ENCODE data around the gene FBXO10.
"Not testable (repeated sequence)": the region's sequence is repeated elsewhere in the genome, so short reads cannot be mapped to it uniquely, and the experiment has no call there.

FBXO10 gene

DNA sequence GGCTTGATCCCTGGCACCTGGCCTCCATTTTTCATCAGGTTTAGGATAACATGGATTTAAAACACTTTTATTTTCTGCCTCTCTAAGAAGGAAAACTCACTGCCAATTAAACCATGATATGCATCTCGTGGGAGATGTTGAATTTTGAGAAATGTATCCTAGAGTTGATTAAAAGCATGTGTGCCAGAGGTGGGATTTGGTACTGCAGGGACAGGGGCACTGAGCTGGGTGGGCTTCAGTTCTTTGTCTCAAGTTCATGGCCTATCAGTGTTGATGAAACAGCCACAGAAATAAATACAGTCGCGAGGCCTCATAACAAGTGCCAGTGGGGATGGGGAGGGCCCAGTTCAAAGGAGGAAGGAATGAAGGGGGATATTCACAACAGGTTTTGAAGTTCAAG lies 55.5 kb downstream of the FBXO10 start:
- TF ChIP-seq POLR2A (IDR thresholded peaks at IDR 0.05; ENCODE audit: extremely low read depth, insufficient read length) (no peak), MYC (IDR thresholded peaks at IDR 0.05; ENCODE audit: low read depth, low read length) (no peak)
- TF ChIP-seq, protein P1, sequence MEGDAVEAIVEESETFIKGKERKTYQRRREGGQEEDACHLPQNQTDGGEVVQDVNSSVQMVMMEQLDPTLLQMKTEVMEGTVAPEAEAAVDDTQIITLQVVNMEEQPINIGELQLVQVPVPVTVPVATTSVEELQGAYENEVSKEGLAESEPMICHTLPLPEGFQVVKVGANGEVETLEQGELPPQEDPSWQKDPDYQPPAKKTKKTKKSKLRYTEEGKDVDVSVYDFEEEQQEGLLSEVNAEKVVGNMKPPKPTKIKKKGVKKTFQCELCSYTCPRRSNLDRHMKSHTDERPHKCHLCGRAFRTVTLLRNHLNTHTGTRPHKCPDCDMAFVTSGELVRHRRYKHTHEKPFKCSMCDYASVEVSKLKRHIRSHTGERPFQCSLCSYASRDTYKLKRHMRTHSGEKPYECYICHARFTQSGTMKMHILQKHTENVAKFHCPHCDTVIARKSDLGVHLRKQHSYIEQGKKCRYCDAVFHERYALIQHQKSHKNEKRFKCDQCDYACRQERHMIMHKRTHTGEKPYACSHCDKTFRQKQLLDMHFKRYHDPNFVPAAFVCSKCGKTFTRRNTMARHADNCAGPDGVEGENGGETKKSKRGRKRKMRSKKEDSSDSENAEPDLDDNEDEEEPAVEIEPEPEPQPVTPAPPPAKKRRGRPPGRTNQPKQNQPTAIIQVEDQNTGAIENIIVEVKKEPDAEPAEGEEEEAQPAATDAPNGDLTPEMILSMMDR (IDR thresholded peaks at IDR 0.05; ENCODE audit: low read depth, low read length), result no peak
- TF ChIP-seq, protein P2, sequence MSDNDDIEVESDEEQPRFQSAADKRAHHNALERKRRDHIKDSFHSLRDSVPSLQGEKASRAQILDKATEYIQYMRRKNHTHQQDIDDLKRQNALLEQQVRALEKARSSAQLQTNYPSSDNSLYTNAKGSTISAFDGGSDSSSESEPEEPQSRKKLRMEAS (IDR thresholded peaks at IDR 0.05; ENCODE audit: low read depth, low read length), result no peak
- no peak overlapping the region for H3K4me3 ChIP-seq (ENCODE audit: low read depth, low read length)
- no peak for DNase-seq (ENCODE audit: low read depth)

DNA sequence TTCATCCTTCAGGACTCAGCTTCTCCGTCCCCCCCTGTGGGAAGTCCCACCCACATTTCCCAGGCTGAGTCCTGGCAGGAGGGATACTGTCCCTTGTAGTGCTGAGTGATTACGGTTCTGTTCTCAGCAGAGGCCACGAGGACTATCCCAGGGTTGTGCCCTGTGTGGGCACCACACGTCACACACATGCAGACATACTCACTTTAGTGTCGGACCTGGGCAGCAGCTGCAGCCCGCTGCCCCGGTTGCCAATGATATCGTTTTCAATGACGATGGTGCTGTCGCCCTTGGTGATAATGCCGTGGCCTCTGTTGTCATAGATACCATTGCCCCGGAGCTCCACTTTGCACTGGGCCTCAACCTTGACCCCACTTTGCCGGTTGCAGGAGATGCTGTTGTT lies 58.3 kb downstream of the FBXO10 start:
- TF ChIP-seq, protein P1 (IDR thresholded peaks at IDR 0.05; ENCODE audit: low read depth, low read length), result no peak
- no peak for TF ChIP-seq MYC (IDR thresholded peaks at IDR 0.05; ENCODE audit: low read depth, low read length)
- TF ChIP-seq POLR2A (IDR thresholded peaks at IDR 0.05; ENCODE audit: extremely low read depth, insufficient read length), result no peak
- TF ChIP-seq, protein P2 (IDR thresholded peaks at IDR 0.05; ENCODE audit: low read depth, low read length), result no peak
- DNase-seq (ENCODE audit: low read depth), result no peak
- H3K4me3 ChIP-seq (ENCODE audit: low read depth, low read length), result no peak overlapping the region

DNA sequence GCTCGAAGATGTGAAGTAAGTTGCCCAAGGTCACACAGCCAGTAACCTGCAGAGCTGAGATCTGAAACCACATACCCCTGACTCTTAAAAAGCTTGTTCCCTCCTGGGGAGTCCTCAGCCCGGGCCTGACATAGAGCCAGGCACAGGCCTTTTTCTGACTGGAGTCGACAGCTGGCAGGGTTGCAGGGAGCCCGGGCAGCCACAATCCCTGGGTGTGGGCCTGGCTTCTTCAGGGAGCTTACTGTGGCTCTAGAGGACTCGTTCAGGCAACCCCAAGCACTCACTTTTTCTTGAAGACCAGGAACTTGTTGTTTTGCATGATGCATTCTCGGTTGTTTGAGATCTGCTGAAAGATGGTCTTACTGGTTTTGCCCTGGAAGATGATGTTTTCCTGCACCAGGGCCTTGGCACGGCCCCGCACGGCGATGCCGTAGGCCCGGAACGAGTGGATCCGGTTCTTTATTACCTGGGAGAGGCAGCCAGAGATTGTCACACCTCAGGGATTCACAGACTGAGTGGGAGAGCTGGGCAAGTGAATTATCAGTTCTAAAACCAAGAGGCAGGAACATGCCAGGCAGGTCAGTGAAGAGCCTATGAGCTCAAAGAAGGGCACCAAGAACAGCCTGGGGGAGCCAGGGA lies 60.4 kb downstream of the FBXO10 start:
- H3K4me3 ChIP-seq (ENCODE audit: low read depth, low read length), result no peak overlapping the region
- TF ChIP-seq, protein P1 (IDR thresholded peaks at IDR 0.05; ENCODE audit: low read depth, low read length), result no peak
- TF ChIP-seq MYC (IDR thresholded peaks at IDR 0.05; ENCODE audit: low read depth, low read length) (no peak), POLR2A (IDR thresholded peaks at IDR 0.05; ENCODE audit: extremely low read depth, insufficient read length) (no peak)
- TF ChIP-seq, protein P2 (IDR thresholded peaks at IDR 0.05; ENCODE audit: low read depth, low read length), result no peak
- DNase-seq (ENCODE audit: low read depth), result no peak

DNA sequence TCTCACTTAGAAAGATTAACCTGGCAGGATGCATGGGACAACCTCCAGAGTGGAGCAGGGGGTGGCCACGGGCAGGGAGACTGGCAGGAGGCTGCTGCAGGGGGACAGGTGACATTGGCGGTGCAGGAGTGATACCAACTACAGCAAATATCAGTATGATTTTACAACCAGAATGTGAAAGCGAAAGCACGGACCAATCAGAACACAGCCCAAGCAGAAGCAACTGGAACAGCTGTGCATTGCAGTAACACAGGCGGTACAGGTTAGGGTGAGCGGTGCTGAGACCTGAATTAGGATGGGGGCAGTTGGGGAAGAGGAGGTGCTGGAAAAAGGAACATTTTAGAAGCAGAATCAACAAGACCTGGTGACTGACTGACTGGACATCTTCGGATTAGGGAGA lies 61.2 kb downstream of the FBXO10 start:
- H3K4me3 ChIP-seq (ENCODE audit: low read depth, low read length), result no peak overlapping the region
- TF ChIP-seq MYC (IDR thresholded peaks at IDR 0.05; ENCODE audit: low read depth, low read length) (no peak), POLR2A (IDR thresholded peaks at IDR 0.05; ENCODE audit: extremely low read depth, insufficient read length) (no peak)
- TF ChIP-seq, protein P2 (IDR thresholded peaks at IDR 0.05; ENCODE audit: low read depth, low read length), result no peak
- DNase-seq (ENCODE audit: low read depth), result no peak

DNA sequence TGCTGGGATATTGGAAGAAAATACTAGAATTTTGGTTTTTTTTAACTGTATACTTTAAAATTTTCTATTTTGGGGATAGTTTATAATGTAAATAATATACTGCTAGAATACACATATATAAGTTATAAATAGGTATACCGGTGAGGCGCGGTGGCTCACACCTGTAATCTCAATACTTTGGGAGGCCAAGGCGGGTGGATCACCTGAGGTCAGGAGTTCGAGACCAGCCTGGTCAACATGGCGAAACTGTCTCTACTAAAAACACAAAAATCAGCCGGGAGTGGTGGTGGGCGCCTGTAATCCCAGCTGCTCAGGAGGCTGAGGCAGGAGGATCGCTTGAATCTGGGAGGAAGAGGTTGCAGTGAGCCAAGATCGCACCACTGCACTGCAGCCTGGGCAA lies 61.8 kb downstream of the FBXO10 start:
- DNase-seq (ENCODE audit: low read depth); H3K4me3 ChIP-seq (ENCODE audit: low read depth, low read length): not testable (repeated sequence)

DNA sequence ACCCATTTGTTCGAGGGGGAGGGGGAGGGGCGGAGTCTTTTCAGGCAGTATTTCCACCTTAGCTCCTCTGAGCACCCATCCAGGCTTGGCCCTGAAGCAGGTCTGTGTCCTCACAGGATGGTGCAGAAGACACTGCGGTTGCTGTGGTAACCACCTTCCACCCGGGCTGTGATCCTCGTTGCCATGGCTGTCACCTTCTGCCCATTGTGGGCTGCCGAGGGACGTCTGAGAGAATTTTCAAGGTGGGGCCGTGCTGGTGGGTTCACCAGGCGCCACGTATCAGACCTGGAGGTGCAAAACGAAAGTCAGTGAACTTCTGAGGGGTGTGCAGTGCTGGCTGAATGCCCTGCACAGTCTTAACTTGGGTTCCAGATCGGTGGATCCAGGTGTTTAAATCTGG lies 63.7 kb downstream of the FBXO10 start:
- no peak overlapping the region for H3K4me3 ChIP-seq (ENCODE audit: low read depth, low read length)
- DNase-seq (ENCODE audit: low read depth), result no peak
- TF ChIP-seq MYC (IDR thresholded peaks at IDR 0.05; ENCODE audit: low read depth, low read length), result no peak
- TF ChIP-seq POLR2A (IDR thresholded peaks at IDR 0.05; ENCODE audit: extremely low read depth, insufficient read length), result no peak
- TF ChIP-seq, protein P1 (IDR thresholded peaks at IDR 0.05; ENCODE audit: low read depth, low read length), result no peak
- TF ChIP-seq, protein P2 (IDR thresholded peaks at IDR 0.05; ENCODE audit: low read depth, low read length), result no peak

All from NB4 (cell line).